ENCODE data around the gene CEP57L1. TPM values are rescaled to one million over a fixed set of nuclear protein-coding genes. Genes with fewer than 3 reads are reported as not detected.
"Not testable (repeated sequence)": the region's sequence is repeated elsewhere in the genome, so short reads cannot be mapped to it uniquely, and the experiment has no call there.

The CEP57L1 gene
- total RNA-seq, 2 donors from 2014 or later, result 21.8 to 22.3 TPM

DNA sequence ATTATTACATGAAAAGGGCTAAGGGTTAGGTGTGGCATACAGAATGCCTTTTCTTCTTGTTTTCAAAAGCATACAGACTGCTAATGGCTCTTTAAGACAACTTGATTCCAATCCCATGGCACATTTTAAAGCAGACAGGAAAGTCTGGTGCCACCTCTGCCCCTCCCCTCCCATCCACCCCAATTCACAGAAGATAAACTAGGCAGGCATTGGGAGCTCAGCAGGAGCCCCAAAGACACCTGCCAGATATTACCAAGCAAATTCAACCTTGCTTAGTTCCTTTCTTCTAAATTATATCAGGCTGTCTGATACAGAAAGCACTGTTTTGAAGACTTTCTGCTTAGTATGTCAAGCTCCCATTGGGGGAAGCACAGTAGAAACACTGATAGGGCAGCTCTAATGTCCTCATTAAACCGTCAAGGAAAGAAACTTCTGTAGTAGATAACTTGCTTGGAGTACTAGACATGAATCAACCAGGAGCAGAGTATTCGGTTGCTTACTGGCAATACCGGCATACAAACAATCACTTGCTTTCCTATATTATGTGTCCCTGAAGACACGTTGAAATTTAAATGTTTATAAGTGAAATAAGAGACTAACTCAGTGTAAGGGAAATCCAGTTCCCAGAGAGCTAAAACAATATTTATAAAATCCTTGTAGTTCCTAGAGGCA lies 13.7 kb upstream of the CEP57L1 start:
- H3K36me3 Mint-ChIP-seq (ENCODE audit: insufficient read depth in 2 of 2), result no peaks in the 10 kb centered on the region
- H3K4me3 Mint-ChIP-seq, result no peak overlapping the region
- DNase-seq, result no peak
- H3K27ac Mint-ChIP-seq, result no peak overlapping the region
- no peaks in the 10 kb centered on the region for H3K9me3 Mint-ChIP-seq
- no peak for ATAC-seq (replicated peaks in 1 of 2)
- H3K27me3 Mint-ChIP-seq (ENCODE audit: low read depth), result no peaks in the 10 kb centered on the region
- peaks cover 7% of the 10 kb centered on the region for H3K4me1 Mint-ChIP-seq (ENCODE audit: low read depth)

- DNase-seq, result no peak
- H3K36me3 Mint-ChIP-seq (ENCODE audit: insufficient read depth in 2 of 2), result no peaks in the 10 kb centered on the region
- no peak overlapping the region for H3K27ac Mint-ChIP-seq
- H3K4me1 Mint-ChIP-seq (ENCODE audit: low read depth), result peaks cover 7% of the 10 kb centered on the region
- H3K4me3 Mint-ChIP-seq, result no peak overlapping the region
- H3K9me3 Mint-ChIP-seq, result no peaks in the 10 kb centered on the region
- H3K27me3 Mint-ChIP-seq (ENCODE audit: low read depth), result no peaks in the 10 kb centered on the region
- peak in 1 of 2 donors; percentile 70 for ATAC-seq (replicated peaks in 1 of 2)
These were observed 13.1 kb upstream of the CEP57L1 start for GRCh38 chr6:109082188-109082577.

- Mint-ChIP-seq H3K9me3 (no peaks in the 10 kb centered on the region), H3K36me3 (ENCODE audit: insufficient read depth in 2 of 2) (no peaks in the 10 kb centered on the region), H3K4me1 (ENCODE audit: low read depth) (peaks cover 7% of the 10 kb centered on the region), H3K27me3 (ENCODE audit: low read depth) (no peaks in the 10 kb centered on the region), H3K27ac (no peak overlapping the region), H3K4me3 (no peak overlapping the region)
- no peak for ATAC-seq (replicated peaks in 1 of 2)
- no peak for DNase-seq
These were observed 11.7 kb upstream of the CEP57L1 start for GRCh38 chr6:109083657-109084056.

- not testable (repeated sequence) for H3K4me1 Mint-ChIP-seq (ENCODE audit: low read depth); H3K36me3 Mint-ChIP-seq (ENCODE audit: insufficient read depth in 2 of 2); ATAC-seq (replicated peaks in 1 of 2); H3K4me3 Mint-ChIP-seq; H3K9me3 Mint-ChIP-seq; H3K27me3 Mint-ChIP-seq (ENCODE audit: low read depth); DNase-seq; H3K27ac Mint-ChIP-seq
These were observed 11.2 kb upstream of the CEP57L1 start for GRCh38 chr6:109084146-109084545.

DNA sequence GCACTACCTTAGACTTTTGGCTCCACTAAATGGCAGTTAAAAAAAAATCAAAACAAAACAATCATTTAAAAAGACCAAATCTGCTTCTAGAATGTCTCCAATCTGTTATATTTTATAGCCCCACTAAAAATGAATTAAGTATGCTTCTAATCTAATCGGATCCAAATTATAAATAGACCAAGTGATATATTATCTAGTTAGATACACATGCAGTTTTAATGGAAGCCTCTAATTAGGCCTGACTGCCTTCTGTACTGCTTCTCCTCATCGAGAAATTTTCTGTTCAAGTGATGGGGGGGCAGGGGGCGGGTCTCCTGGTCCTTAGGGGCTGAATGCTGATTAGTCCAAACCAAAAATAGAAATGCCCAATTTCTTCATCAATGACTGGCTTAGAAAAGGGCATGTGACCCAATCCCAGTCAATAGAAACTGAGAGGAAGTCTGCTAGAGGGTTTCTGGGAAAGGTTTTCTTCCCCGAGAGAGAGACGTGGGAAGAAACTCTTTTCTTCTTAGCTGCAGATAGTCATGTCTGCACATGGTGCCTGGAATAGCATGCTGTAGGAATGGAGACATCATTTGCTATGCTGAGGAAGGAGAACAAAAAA lies 7.5 kb upstream of the CEP57L1 start:
- Mint-ChIP-seq H3K36me3 (ENCODE audit: insufficient read depth in 2 of 2) (no peaks in the 10 kb centered on the region), H3K27ac (no peak overlapping the region), H3K4me3 (no peak overlapping the region), H3K9me3 (no peaks in the 10 kb centered on the region), H3K4me1 (ENCODE audit: low read depth) (peaks cover 30% of the 10 kb centered on the region), H3K27me3 (ENCODE audit: low read depth) (no peaks in the 10 kb centered on the region)
- ATAC-seq (replicated peaks in 1 of 2) (no peak), DNase-seq (no peak)

DNA sequence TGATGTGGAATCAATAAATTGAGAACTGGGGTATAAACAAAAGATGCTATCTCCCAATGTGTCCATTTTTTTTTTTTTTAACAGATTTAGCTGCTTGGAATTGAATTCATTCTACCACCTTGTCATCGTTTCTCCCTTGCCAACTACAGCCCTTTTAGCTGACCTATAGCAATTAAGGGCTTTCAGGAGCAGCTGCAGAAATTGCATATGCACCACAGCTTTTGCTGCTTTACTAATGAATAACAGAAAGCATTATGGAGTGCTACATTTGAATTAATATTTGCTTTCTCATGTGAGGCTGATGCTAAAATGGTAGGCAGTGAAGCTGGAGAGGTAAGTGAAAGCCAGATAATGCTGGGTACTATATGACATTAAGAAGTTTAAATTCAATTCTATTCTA lies 6.3 kb upstream of the CEP57L1 start:
- Mint-ChIP-seq H3K36me3 (ENCODE audit: insufficient read depth in 2 of 2) (no peaks in the 10 kb centered on the region), H3K27ac (no peak overlapping the region), H3K9me3 (no peaks in the 10 kb centered on the region), H3K27me3 (ENCODE audit: low read depth) (no peaks in the 10 kb centered on the region), H3K4me3 (no peak overlapping the region), H3K4me1 (ENCODE audit: low read depth) (peaks cover 30% of the 10 kb centered on the region)
- ATAC-seq (replicated peaks in 1 of 2) (no peak), DNase-seq (no peak)

DNA sequence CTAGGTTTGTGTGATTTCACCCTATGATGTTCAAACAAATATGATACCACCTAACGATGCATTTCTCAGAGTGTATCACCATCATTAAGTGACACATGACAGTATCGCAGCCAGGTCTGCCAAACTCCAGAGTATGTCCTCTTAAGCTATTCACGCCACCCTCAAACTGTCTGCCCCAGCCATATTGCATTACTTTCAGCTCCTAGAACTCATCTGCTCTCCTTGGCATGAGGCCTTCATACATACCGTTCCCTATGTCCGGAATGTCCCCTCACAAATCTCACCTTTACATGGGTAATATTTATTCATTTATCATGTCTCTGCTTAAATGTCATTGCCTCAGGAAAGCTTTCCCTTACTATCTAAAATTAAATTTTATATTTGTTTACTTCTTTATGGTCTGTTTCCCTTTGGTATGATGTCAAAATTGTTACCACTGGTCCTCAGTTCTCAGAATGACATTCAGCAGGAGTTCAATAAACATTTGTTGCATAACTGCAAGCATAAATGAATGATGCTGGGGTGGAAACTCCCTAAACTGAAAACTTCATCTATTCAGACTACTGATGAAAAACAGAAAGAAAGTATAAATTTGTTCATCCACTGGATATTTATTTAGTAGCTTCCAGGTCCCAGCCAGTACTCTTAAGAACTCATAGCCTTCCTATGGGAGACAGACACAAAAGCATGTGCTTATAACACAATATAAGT lies 3.8 kb upstream of the CEP57L1 start:
- peaks cover 39% of the 10 kb centered on the region for H3K4me1 Mint-ChIP-seq (ENCODE audit: low read depth)

DNA sequence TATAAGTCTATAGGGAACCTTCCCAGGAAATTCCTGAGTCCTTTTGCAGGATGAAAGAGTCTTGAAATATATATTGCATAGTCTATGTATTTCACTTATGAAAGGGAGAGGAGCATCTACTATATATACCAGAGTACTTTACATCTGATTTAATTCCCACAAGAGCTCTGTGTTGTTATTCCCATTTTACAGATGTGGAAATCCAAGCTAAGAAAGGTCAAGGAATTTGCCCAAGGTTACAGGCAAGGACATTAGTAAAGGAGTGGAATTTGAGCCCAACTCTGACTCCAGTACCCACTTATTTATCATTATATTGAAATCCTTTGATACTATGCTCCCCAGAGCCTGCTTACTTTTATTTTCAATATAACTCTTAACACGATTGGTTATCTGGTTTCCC lies 3.2 kb upstream of the CEP57L1 start:
- Mint-ChIP-seq H3K9me3 (no peaks in the 10 kb centered on the region), H3K4me3 (peak overlapping the region; percentile 75 to 85), H3K4me1 (ENCODE audit: low read depth) (peaks cover 45% of the 10 kb centered on the region), H3K36me3 (ENCODE audit: insufficient read depth in 2 of 2) (no peaks in the 10 kb centered on the region), H3K27me3 (ENCODE audit: low read depth) (no peaks in the 10 kb centered on the region), H3K27ac (peak overlapping the region; percentile 40)
- DNase-seq, result no peak
- ATAC-seq (replicated peaks in 1 of 2), result no peak

More for the DNA sequence above, 3.8 kb upstream of the CEP57L1 start:
- DNase-seq (no peak), ATAC-seq (replicated peaks in 1 of 2) (no peak)
- no peaks in the 10 kb centered on the region for H3K36me3 Mint-ChIP-seq (ENCODE audit: insufficient read depth in 2 of 2)
- H3K4me3 Mint-ChIP-seq, result peak overlapping the region; percentile 75 to 85
- peak overlapping the region; percentile 40 for H3K27ac Mint-ChIP-seq
- no peaks in the 10 kb centered on the region for H3K27me3 Mint-ChIP-seq (ENCODE audit: low read depth)
- no peaks in the 10 kb centered on the region for H3K9me3 Mint-ChIP-seq

DNA sequence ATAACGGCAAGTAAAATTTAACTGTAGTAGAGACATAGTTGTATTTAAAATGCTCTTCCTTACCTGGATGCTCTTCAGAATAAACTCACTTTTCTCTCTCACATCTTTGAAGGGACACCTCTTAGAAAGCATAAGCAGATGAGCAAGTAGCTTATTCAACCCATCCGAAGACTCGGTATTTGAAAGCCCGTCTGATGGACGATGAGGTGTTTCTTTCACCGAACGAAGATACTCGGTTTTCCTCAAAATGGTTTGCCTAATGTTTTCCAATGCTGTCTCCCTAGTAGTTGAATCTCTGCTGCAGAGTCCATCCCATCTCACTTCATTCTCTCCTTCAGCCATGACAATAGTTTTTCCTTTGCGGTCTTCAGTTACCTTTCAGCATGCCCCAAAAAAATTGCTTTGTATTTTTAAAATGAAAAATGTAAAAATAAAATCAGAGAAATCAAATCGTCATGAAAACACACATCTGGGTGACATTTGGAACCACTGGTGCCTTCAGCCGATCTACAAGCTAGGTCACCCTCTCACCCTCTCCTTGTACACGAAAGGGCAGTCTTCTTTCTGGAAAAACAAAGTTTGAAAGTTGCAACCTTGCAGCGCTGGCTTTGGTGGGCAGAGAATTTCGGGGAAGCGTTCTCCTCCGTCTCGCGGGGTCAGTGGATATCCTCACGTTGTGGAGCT lies 1.4 kb upstream of the CEP57L1 start:
- Mint-ChIP-seq H3K4me3 (peak overlapping the region; percentile 85 to 90), H3K27ac (peak overlapping the region; percentile 12), H3K36me3 (ENCODE audit: insufficient read depth in 2 of 2) (no peaks in the 10 kb centered on the region), H3K9me3 (no peaks in the 10 kb centered on the region), H3K27me3 (ENCODE audit: low read depth) (no peaks in the 10 kb centered on the region), H3K4me1 (ENCODE audit: low read depth) (peaks cover 55% of the 10 kb centered on the region)
- DNase-seq (no peak), ATAC-seq (replicated peaks in 1 of 2) (no peak)

DNA sequence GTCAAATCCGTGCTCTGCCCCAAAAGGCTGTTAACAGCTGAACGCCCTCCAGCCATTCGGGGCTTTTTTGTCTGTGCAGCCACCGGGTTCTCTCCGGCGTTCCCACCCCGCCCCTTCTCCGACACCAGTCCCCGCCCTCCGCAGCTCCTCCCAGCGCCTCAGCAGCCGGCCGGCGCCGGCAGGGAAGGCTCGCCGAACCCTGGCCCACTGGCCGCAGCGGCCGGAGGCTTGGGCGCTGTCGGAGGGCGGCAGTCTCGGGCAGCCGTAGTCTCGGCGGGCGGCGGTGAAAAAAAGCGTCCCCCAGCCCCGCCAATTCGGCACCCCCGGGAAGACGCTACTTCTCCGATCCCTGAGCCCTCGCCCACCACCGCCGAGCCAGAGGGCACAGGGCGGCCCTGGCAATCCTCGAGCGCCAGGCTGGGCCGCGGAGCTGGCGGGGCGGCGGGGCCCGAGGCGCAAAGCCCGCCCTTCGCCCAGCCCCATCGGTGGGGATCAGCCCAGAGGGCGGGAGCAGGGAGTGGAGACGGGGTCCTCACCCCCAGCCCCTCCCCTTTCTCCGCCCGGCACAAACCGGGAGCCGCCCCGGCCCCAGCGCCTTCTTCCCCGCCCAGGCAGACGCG lies 781 bp upstream of the CEP57L1 start, which contains the start of gene SESN1:
SESN1 (minus strand) TSS at position 431 of the 620 bp plus-strand sequence. CDS start 773 bp downstream, outside the sequence.
- Mint-ChIP-seq H3K27me3 (ENCODE audit: low read depth) (no peaks in the 10 kb centered on the region), H3K4me3 (peak within 1 kb of the TSS; percentile 86 to 93), H3K36me3 (ENCODE audit: insufficient read depth in 2 of 2) (no peaks in the 10 kb centered on the region), H3K27ac (peak within 1 kb of the TSS; percentile 93), H3K9me3 (no peaks in the 10 kb centered on the region), H3K4me1 (ENCODE audit: low read depth) (peaks cover 53% of the 10 kb centered on the region)
- ATAC-seq (replicated peaks in 1 of 2), result peak; percentile 81 to 84
- DNase-seq, result peak; percentile 97

GRCh38 chr6:109095835-109096084 lies 453 bp downstream of the CEP57L1 start:
- H3K27ac Mint-ChIP-seq, result peak overlapping the region; percentile 0
- ATAC-seq (replicated peaks in 1 of 2) (no peak), DNase-seq (no peak)
- peaks cover 45% of the 10 kb centered on the region for H3K4me1 Mint-ChIP-seq (ENCODE audit: low read depth)
- peak overlapping the region; percentile 86 to 93 for H3K4me3 Mint-ChIP-seq
- H3K36me3 Mint-ChIP-seq (ENCODE audit: insufficient read depth in 2 of 2), result peaks cover 0 to 3% of the 10 kb centered on the region in 2 donors
- no peaks in the 10 kb centered on the region for H3K9me3 Mint-ChIP-seq
- no peaks in the 10 kb centered on the region for H3K27me3 Mint-ChIP-seq (ENCODE audit: low read depth)

DNA sequence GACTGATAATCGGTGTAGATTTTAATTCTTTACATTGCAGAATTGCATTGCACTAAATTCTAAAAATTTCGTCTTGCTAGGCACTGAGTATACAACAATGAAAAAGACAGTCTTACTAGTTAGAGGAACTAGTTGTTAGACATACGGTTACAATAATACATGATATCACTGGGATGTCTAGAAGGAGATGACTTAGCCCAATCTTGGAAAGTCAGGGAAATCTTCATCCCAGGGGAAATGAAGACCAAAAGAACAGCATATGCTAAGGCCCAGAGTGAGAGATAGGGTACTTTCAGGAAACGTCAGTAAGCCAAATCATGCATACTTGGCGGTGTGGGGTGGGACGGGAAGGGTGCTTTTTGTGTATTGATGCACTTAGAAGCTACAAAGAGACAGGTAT lies 901 bp downstream of the CEP57L1 start:
- H3K9me3 Mint-ChIP-seq, result no peaks in the 10 kb centered on the region
- DNase-seq (no peak), ATAC-seq (replicated peaks in 1 of 2) (no peak)
- H3K36me3 Mint-ChIP-seq (ENCODE audit: insufficient read depth in 2 of 2), result peaks cover 0 to 3% of the 10 kb centered on the region in 2 donors
- no peaks in the 10 kb centered on the region for H3K27me3 Mint-ChIP-seq (ENCODE audit: low read depth)
- peak overlapping the region; percentile 86 to 93 for H3K4me3 Mint-ChIP-seq
- peaks cover 41% of the 10 kb centered on the region for H3K4me1 Mint-ChIP-seq (ENCODE audit: low read depth)
- H3K27ac Mint-ChIP-seq, result peak overlapping the region; percentile 0

GRCh38 chr6:109097661-109098060 lies 2.4 kb downstream of the CEP57L1 start:
- Mint-ChIP-seq H3K27ac (no peak overlapping the region), H3K36me3 (ENCODE audit: insufficient read depth in 2 of 2) (peaks cover 0 to 3% of the 10 kb centered on the region in 2 donors), H3K27me3 (ENCODE audit: low read depth) (no peaks in the 10 kb centered on the region), H3K4me1 (ENCODE audit: low read depth) (peaks cover 28% of the 10 kb centered on the region), H3K9me3 (no peaks in the 10 kb centered on the region), H3K4me3 (no peak overlapping the region)
- ATAC-seq (replicated peaks in 1 of 2) (no peak), DNase-seq (no peak)
